IPS-18a (cell line): ENCODE results near the gene ACTG1.

Experiments
- H3K27ac ChIP-seq: one replicate; pipeline ENCODE4 v1.5.1; 2013; ENCODE audit warnings: low read length
- H3K27me3 ChIP-seq: one replicate; pipeline ENCODE4 v1.6.1; 2013; ENCODE audit warnings: mild to moderate bottlenecking, low read length; ENCODE audit not compliant: control insufficient read depth, insufficient read depth
- H3K36me3 ChIP-seq: one replicate; pipeline ENCODE4 v1.6.1; 2013; ENCODE audit warnings: low read depth, low read length; ENCODE audit not compliant: control insufficient read depth
- H3K4me1 ChIP-seq: one replicate; pipeline ENCODE4 v1.6.1; 2013; ENCODE audit warnings: low read depth, low read length; ENCODE audit not compliant: control insufficient read depth
- H3K4me3 ChIP-seq: one replicate; pipeline ENCODE4 v1.5.1; 2013; ENCODE audit warnings: low read length
- H3K9ac ChIP-seq: one replicate; pipeline ENCODE4 v1.6.1; 2013; ENCODE audit warnings: mild to moderate bottlenecking, low read length, moderate library complexity
- H3K9me3 ChIP-seq: one replicate; pipeline ENCODE4 v1.6.1; 2013; ENCODE audit warnings: low read depth, low read length; ENCODE audit not compliant: control insufficient read depth

ACTG1 gene

DNA sequence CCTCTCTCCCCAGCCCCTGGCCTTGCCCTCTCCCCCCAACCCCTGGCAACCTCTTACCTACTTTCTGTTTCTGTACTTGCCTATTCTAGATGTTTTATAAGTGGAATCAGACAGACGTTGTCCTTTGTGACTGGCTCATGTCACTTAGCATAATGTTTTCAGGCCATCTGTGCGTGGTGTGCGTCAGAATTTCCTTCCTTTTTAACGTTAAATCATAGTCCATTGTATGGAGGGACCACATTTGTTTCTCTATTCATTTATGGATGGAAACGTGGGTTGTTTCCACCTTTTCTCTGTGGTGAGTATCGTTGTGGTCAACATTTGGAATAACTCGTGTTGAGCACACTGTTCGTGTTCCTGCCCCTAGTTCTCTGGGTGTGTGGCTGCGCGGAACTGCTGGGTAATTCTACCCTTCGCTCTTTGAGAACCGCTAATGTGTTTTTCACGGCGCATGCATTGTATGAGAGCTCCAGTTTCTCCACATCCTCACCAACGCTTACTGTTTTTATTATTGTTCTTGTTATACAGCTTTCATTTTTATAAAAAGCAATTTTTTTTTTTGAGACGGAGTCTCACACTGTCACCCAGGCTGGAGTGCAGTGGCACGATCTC lies 26.3 kb downstream of the ACTG1 start:
- Histone ChIP-seq H3K27ac (no peak overlapping the region), H3K27me3 (peaks cover 60% of the 10 kb centered on the region), H3K36me3 (no peaks in the 10 kb centered on the region), H3K9ac (no peak overlapping the region), H3K4me3 (no peak overlapping the region), H3K9me3 (no peaks in the 10 kb centered on the region), H3K4me1 (peaks cover 22% of the 10 kb centered on the region)

DNA sequence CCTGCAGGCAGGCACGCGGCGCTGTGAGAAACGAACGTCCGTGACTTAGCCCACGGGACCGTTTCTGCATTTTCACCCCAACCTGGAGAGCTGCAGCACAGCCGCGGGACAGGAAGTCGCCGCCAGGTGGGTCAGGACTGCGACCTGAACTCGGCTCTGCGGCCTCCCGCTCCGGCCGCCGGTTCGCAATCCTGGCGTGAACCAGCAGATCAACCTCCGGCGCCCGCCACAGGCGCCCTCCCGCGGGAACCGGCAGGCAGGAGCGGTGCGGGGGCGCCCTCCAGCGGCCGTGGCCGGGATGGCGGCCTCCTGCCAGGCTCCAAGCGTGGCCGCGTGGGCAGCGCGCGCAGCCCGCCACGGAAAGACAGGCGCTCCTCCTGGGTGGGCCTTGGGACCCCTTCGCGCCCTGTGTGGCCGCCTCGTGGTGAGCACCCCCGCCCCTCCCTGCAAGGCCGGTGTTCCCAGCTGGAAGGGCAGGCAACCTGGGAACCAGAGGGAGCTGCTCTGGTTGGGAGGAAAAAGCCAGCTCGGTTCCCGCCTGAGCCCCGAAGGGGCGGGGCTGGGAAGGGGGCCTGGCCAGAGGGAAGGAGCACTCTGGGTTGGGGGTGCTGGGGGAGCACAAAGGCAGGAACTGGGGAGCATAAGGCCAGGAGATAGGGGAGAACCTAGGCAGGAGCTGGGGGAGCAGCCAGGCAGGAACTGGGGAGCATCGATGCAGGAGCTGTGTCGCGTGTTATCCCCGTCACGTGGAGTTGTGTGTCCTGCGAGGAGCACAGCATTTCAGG lies 28.2 kb downstream of the ACTG1 start:
- Histone ChIP-seq H3K9me3 (no peaks in the 10 kb centered on the region), H3K27ac (no peak overlapping the region), H3K4me1 (peaks cover 12% of the 10 kb centered on the region), H3K27me3 (peaks cover 60% of the 10 kb centered on the region), H3K9ac (no peak overlapping the region), H3K36me3 (no peaks in the 10 kb centered on the region), H3K4me3 (peak overlapping the region; percentile 64)

DNA sequence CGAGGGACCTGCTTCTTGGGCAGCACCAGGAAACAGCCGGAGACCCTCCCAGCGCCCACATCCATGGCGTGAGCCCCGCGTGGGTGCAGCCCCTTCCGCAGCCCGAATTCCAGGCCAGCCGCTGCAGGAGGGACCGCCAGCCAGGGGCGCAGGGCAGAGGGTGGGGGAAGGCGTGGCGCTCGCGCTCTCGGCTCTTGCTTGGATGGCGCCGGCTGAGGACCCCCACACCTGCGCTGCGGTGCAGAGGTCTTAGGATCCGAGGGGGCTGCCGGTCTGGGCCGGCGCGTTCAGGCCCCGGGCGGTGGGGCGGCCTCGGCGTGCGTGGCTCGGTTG lies 28.8 kb downstream of the ACTG1 start:
- Histone ChIP-seq H3K27me3 (peaks cover 58% of the 10 kb centered on the region), H3K4me3 (peak overlapping the region; percentile 64), H3K4me1 (peaks cover 8% of the 10 kb centered on the region), H3K27ac (no peak overlapping the region), H3K36me3 (no peaks in the 10 kb centered on the region), H3K9me3 (no peaks in the 10 kb centered on the region), H3K9ac (no peak overlapping the region)

DNA sequence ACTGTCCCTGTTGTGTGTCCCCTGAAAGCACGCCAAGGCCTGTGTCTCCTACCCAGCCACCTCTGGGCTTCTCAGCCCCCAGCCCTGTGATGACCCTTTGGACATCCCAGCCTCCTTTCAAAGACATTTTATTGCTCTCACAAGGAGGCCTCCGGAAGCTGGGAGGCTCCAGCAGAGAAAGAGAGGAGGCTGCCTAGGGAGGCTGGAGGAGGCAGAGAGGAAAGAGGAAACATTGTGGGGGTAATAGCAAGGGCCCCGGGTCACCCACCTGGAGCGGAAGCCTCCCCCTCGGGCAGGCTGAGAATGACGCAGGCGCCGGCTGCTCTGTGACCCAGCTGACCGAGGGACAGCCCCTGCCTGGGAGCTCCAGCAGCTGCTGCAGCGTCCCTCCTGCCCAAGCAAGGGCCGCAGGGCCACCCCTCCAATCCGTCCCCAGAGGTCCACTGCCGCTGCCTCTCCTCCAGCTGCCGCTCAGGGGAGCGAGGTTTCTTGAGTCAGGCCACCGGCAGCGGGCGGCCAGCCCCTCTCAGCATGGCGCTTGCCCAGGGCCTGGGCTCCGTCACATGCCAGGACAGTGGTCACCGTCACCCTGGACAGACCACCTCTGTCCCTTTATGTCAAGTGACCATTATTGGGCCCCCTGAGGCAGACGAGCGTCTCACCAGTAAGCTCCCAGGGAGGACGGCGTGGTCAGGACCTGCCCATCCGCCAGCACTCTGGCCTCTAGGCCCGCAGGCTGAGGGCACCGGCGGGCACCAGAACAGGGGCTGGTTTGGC lies 29.3 kb downstream of the ACTG1 start:
- peak overlapping the region; percentile 64 for H3K4me3 ChIP-seq
- H3K9ac ChIP-seq: no peak overlapping the region
- H3K36me3 ChIP-seq: no peaks in the 10 kb centered on the region
- peaks cover 52% of the 10 kb centered on the region for H3K27me3 ChIP-seq
- no peak overlapping the region for H3K27ac ChIP-seq
- H3K4me1 ChIP-seq: peaks cover 3% of the 10 kb centered on the region
- no peaks in the 10 kb centered on the region for H3K9me3 ChIP-seq

DNA sequence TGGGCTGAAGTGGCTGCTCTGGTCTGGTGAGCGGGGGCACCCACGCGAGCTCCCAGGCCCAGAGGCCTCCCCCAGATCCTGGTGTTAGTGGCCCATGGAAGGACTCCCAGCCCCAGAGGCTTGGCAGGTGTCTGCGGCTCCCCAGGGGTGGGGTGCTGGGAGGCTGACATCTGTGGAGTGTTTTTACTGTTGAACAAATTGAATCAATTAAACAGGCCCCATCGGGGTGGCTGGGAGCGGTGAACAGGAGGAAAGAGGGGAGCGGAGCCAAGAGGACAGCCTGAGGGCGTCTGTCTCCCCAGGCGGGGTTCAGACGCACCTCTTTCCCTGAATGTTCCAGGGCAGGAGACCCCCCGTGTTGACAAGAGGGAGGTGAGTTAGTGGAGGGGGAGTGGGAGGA lies 29.9 kb downstream of the ACTG1 start:
- no peaks in the 10 kb centered on the region for H3K36me3 ChIP-seq
- peaks cover 3% of the 10 kb centered on the region for H3K4me1 ChIP-seq
- no peak overlapping the region for H3K9ac ChIP-seq
- H3K27me3 ChIP-seq: peaks cover 52% of the 10 kb centered on the region
- H3K9me3 ChIP-seq: no peaks in the 10 kb centered on the region
- no peak overlapping the region for H3K27ac ChIP-seq
- H3K4me3 ChIP-seq: no peak overlapping the region

DNA sequence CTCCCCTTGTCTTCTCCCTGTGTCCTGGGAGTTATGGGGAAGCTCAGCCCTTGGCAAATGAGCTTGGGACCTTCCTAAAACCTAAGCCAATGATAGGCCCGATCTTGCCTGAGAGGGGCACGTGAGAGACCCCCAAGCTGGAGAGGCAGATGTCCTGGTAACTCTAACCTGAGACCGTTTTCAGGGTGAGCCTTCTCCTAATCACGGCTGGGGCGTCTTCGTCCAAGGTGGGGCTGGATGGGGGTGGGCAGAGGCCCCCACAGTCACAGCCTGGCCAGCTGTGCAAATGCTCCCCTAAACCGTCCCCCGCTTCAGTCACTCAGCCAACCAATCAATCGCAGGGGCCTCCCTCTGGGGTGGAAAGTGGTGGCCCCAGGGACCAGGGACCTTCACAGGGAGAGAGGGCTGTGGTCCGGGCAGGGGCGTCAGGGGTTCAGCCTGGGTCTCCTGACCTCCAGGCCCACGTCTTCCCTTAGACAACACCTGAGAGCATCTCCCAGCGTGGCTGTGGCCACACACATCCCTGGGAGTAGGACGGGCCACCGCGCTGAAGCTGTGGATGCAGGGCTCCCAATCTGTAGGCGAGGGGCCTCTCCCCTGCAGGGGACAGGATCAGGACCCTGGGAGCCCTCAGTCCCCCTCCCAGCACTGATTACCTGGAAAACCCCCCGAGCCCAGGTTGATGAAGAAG lies 30.6 kb downstream of the ACTG1 start:
- Histone ChIP-seq H3K9ac (no peak overlapping the region), H3K27me3 (peaks cover 47% of the 10 kb centered on the region), H3K36me3 (no peaks in the 10 kb centered on the region), H3K27ac (no peak overlapping the region), H3K4me3 (no peak overlapping the region), H3K9me3 (no peaks in the 10 kb centered on the region), H3K4me1 (peaks cover 3% of the 10 kb centered on the region)

DNA sequence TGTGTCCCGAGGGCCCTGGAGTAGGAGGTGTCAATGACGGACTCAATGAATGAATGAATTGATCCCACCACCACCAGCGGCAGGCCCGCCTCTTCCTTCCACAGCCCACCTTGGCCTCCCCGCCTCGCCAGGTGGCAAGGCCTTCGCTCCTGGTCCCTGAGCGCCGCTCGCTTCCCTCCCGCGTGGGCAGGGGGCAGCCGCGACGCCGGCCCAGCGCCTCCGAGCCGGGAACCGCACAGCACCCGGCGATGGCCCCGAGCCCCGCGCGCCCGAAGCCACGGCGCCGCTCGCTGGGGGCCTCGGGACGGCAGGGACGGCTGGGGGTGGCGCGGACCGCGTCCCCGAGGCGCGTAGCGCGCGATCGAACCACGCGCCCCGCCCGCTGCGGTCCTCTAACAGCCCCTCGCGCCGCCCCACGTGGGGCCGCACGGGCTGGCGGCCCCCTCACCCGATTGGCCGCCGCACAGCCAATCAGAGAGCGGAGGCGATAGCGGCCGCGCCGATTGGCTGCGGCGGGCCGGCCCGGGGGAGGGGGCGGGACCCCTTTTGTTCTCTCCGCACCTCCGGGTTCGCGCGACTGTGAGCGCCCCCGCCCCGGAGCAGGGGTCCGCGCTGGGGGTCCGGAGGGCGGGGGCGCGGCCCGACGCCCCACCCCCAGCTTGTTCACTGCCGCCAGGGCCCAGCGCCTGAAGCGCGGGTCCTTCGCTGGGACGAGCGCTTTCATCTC lies 31.4 kb downstream of the ACTG1 start:
- Histone ChIP-seq H3K27me3 (peaks cover 40% of the 10 kb centered on the region), H3K4me3 (no peak overlapping the region), H3K9me3 (no peaks in the 10 kb centered on the region), H3K36me3 (no peaks in the 10 kb centered on the region), H3K27ac (no peak overlapping the region), H3K4me1 (peaks cover 3% of the 10 kb centered on the region), H3K9ac (no peak overlapping the region)

DNA sequence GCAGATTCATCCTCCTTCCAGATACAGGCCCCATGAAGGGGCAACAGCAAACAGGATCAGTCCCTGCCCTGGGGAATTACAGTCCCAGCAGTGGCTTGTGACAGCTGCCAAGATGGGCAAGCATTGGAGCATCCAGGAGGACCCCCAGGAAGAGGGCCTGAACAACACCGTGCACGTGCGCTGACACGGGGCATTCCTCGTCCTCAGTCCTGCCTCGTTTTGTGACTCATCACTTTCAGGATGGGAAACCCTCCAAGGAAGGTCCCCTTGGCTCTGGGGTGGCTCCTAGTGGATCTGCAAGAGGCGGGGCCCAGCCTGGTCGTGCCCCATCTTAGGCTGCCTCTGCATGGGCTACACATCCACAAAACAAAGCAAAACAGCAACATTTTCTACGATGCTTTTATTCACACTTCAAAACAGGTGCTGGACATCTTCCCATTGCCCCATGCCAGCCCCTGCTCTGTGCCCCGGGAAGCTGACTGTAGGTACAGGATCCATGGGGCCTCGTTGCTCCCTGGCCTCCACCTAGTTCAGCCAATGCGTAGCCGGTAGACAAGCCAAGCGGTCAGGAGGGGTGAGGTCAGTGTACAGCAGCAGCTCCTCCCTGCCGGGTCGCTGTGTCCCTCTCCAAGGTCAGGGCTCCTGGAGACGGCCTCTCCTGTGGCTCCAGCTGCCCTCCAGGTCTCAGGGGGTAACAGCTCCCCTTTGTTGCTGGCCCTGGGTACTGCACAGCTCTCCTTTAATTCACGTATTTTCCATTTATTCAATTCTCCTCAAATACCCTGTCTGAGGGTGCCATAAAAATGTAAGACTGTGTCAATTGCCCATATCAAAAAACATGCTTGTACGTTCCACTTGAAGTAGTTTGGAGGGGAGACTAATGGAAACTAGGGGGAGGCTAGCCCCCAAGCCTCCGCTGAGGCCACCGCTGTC lies 32.2 kb downstream of the ACTG1 start:
- Histone ChIP-seq H3K4me3 (no peak overlapping the region), H3K9ac (no peak overlapping the region), H3K27me3 (peaks cover 33% of the 10 kb centered on the region), H3K36me3 (no peaks in the 10 kb centered on the region), H3K4me1 (peaks cover 3% of the 10 kb centered on the region), H3K9me3 (no peaks in the 10 kb centered on the region), H3K27ac (no peak overlapping the region)

DNA sequence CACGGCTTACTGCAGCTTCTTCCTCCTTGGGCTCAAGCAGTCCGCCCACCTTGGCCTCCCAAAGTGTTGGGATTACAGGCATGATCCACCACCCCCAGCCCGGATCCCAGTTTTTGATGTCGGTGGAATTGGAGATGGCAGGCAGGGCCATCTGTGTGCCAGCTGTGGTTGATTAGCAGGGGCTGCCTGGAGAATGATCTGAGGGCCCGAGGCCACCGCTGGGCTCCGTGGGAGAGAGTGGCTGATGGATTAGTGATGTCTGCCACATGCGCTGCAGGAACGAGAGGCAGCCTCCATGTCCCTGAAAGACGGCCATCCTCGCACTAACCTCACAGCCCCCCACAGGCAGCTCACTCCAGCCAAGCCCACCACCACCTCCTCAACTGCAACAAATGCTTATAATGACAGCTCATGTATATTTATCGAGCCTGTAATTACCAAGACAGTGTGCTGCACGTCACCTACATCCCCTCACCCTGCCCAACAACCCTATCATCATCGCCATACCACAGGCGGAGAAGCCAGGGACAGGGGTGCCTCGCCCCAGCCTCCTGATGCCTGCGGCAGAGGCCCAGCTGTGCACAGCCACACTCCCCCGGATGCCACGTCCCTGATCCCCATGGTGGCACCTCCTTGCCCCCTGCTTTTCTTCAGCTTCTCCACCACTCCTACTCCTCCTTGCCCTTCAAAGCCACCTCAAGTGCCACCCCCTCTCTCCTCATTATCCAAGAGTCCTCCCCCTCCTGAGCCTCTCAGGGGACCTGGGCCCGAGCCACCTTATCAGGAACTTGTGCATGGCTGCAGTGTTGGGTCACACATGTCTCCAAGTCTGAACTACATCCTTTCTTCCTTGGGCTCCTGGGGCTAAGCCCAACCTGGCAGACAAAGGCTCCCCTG lies 33.2 kb downstream of the ACTG1 start:
- Histone ChIP-seq H3K9me3 (no peaks in the 10 kb centered on the region), H3K27ac (no peak overlapping the region), H3K36me3 (no peaks in the 10 kb centered on the region), H3K27me3 (peaks cover 33% of the 10 kb centered on the region), H3K4me3 (no peak overlapping the region), H3K9ac (no peak overlapping the region), H3K4me1 (no peaks in the 10 kb centered on the region)

DNA sequence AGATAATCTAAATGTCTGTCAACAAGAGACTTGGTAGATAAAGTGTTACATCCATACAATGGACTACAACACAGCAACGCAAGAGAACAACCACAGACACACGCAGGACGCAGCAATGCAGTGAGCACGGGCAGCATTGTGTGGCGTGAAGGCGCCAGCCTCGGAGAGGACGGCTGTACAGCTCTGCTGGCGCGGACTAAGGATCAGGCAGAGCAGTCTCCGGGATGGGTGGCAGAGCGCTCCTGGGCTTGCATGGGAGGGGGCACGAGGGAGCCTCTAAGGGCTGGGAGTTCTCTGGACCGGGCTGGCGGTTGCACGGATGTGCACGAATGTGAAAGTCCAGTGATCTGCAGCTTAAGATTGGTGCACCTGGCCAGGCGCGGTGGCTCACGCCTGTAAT lies 34.5 kb downstream of the ACTG1 start:
- peaks cover 24% of the 10 kb centered on the region for H3K27me3 ChIP-seq
- H3K4me3 ChIP-seq: no peak overlapping the region
- no peak overlapping the region for H3K27ac ChIP-seq
- H3K4me1 ChIP-seq: no peaks in the 10 kb centered on the region
- no peak overlapping the region for H3K9ac ChIP-seq
- no peaks in the 10 kb centered on the region for H3K36me3 ChIP-seq
- no peaks in the 10 kb centered on the region for H3K9me3 ChIP-seq
